ENCODE measurements around the gene NME8.

Gene NME8

GRCh38 chr7:37916673-37917660 is 68.6 kb downstream of the NME8 start, which contains the start of gene SFRP4:
Gene SFRP4, minus strand, starts transcription at chr7:37916817. Its CDS starts 280 bp downstream, at chr7:37916537.
- no peak for TF ChIP-seq EZH2 (IDR thresholded peaks at IDR 0.05; ENCODE audit: borderline replicate concordance, low read depth, low read length, severe bottlenecking)
- TF ChIP-seq, protein P1, sequence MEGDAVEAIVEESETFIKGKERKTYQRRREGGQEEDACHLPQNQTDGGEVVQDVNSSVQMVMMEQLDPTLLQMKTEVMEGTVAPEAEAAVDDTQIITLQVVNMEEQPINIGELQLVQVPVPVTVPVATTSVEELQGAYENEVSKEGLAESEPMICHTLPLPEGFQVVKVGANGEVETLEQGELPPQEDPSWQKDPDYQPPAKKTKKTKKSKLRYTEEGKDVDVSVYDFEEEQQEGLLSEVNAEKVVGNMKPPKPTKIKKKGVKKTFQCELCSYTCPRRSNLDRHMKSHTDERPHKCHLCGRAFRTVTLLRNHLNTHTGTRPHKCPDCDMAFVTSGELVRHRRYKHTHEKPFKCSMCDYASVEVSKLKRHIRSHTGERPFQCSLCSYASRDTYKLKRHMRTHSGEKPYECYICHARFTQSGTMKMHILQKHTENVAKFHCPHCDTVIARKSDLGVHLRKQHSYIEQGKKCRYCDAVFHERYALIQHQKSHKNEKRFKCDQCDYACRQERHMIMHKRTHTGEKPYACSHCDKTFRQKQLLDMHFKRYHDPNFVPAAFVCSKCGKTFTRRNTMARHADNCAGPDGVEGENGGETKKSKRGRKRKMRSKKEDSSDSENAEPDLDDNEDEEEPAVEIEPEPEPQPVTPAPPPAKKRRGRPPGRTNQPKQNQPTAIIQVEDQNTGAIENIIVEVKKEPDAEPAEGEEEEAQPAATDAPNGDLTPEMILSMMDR (IDR thresholded peaks at IDR 0.05; ENCODE audit: borderline replicate concordance, extremely low read depth, low read length, poor library complexity, severe bottlenecking): no peak
- Histone ChIP-seq H3K79me2 (ENCODE audit: insufficient read depth, low read length) (peaks cover 13% of the 10 kb centered on the region), H3K4me1 (ENCODE audit: insufficient read depth, low read length) (peaks cover 12% of the 10 kb centered on the region), H3K4me2 (ENCODE audit: insufficient read depth, low read length) (no peak within 1 kb of the TSS), H3K9ac (ENCODE audit: low read depth, low read length) (no peak within 1 kb of the TSS), H3K36me3 (ENCODE audit: insufficient read depth, low read length) (no peaks in the 10 kb centered on the region), H4K20me1 (ENCODE audit: insufficient read depth, low read length) (no peaks in the 10 kb centered on the region; the same call in 1 of the 2 replicates), H3K4me3 (ENCODE audit: low read depth in 1 of 2, low read length in 2 of 2) (no peak within 1 kb of the TSS), H3K27me3 (ENCODE audit: insufficient read depth, low read length, poor library complexity) (peaks cover 8% of the 10 kb centered on the region), H3K9me3 (ENCODE audit: insufficient read depth, low read length, severe bottlenecking) (no peaks in the 10 kb centered on the region), H2AFZ (ENCODE audit: low read depth, low read length) (no peak within 1 kb of the TSS), H3K27ac (ENCODE audit: low read length) (no peak within 1 kb of the TSS)
- no peak for DNase-seq
- no peak for ATAC-seq (ENCODE audit: insufficient read depth, low read depth)

DNA sequence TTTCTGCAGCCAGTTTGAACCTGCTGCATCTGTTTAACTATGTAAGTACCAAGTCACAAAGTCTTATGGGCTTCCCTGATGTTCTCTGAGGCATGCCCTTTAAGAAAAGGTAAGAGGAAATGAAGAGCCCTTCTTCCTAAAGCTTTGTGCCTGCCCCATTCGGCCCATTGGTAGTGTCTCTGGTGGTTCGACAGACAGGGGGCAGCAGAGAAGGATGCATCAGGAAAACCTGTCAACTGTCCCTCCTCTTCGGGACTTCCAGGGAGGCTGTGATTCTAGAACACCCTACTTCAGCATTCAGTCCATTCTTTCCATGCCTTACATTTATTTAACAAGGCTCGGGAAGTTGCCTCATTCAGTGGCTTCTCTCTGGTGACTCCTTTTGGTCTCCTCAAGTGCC is 70.1 kb downstream of the NME8 start:
- peaks cover 8% of the 10 kb centered on the region for H3K27me3 ChIP-seq (ENCODE audit: insufficient read depth, low read length, poor library complexity)
- H3K4me1 ChIP-seq (ENCODE audit: insufficient read depth, low read length): peaks cover 27% of the 10 kb centered on the region
- no peak for DNase-seq
- no peak overlapping the region for H3K4me3 ChIP-seq (ENCODE audit: low read depth in 1 of 2, low read length in 2 of 2)
- ATAC-seq (ENCODE audit: insufficient read depth, low read depth): no peak
- H3K79me2 ChIP-seq (ENCODE audit: insufficient read depth, low read length): peaks cover 29% of the 10 kb centered on the region
- no peak overlapping the region for H3K4me2 ChIP-seq (ENCODE audit: insufficient read depth, low read length)
- peaks cover 10% of the 10 kb centered on the region for H3K36me3 ChIP-seq (ENCODE audit: insufficient read depth, low read length)
- H3K9me3 ChIP-seq (ENCODE audit: insufficient read depth, low read length, severe bottlenecking): no peaks in the 10 kb centered on the region
- TF ChIP-seq, protein P1 (IDR thresholded peaks at IDR 0.05; ENCODE audit: borderline replicate concordance, extremely low read depth, low read length, poor library complexity, severe bottlenecking): peak; percentile 35
- no peak for TF ChIP-seq EZH2 (IDR thresholded peaks at IDR 0.05; ENCODE audit: borderline replicate concordance, low read depth, low read length, severe bottlenecking)
- H4K20me1 ChIP-seq (ENCODE audit: insufficient read depth, low read length): no peaks in the 10 kb centered on the region; the same call in 1 of the 2 replicates
- H2AFZ ChIP-seq (ENCODE audit: low read depth, low read length): no peak overlapping the region
- H3K9ac ChIP-seq (ENCODE audit: low read depth, low read length): no peak overlapping the region
- H3K27ac ChIP-seq (ENCODE audit: low read length): no peak overlapping the region

DNA sequence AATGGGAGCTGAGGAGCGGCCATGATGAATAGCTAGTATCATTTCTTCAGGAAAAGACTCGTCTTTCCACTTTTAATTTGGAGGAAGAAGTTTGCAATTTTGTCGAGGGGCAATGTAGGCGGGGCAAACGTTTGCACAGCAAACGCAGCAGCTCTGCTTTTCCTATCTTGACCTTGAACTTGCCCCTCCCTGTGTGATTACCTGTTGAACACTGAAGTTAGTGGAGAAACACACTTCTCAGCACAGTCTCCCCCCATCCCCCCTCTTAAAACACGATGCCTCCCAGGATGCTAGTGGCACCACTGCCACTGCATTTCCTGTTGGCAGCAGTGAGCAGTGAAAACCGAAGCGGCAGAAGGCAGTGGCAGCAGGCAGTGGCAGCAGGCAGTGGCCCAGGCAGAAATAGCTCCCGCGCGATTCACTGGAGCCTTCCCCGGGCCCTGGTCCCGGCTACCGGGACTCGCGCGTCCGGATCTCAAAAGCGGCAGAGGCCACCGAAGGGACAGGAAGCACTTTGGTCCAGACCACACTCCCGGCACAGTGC is 72.0 kb downstream of the NME8 start, which contains the start of gene EPDR1:
TSS of gene EPDR1 (plus strand) at position 336 of the 544 bp plus-strand sequence. CDS start 300 bp downstream, outside the sequence.
- Histone ChIP-seq H3K9me3 (ENCODE audit: insufficient read depth, low read length, severe bottlenecking) (peaks cover 4% of the 10 kb centered on the region), H3K4me1 (ENCODE audit: insufficient read depth, low read length) (peaks cover 27% of the 10 kb centered on the region), H3K4me2 (ENCODE audit: insufficient read depth, low read length) (peak within 1 kb of the TSS; percentile 86), H3K27ac (ENCODE audit: low read length) (peak within 1 kb of the TSS; percentile 89), H3K9ac (ENCODE audit: low read depth, low read length) (peak within 1 kb of the TSS; percentile 91), H3K79me2 (ENCODE audit: insufficient read depth, low read length) (peaks cover 46% of the 10 kb centered on the region), H2AFZ (ENCODE audit: low read depth, low read length) (peak within 1 kb of the TSS; percentile 97), H3K36me3 (ENCODE audit: insufficient read depth, low read length) (peaks cover 25% of the 10 kb centered on the region), H4K20me1 (ENCODE audit: insufficient read depth, low read length) (no peaks in the 10 kb centered on the region; the same call in 1 of the 2 replicates), H3K4me3 (ENCODE audit: low read depth in 1 of 2, low read length in 2 of 2) (peak within 1 kb of the TSS; percentile 48 to 79), H3K27me3 (ENCODE audit: insufficient read depth, low read length, poor library complexity) (peaks cover 8% of the 10 kb centered on the region)
- TF ChIP-seq, protein P1 (IDR thresholded peaks at IDR 0.05; ENCODE audit: borderline replicate concordance, extremely low read depth, low read length, poor library complexity, severe bottlenecking): peak; percentile 70
- no peak for TF ChIP-seq EZH2 (IDR thresholded peaks at IDR 0.05; ENCODE audit: borderline replicate concordance, low read depth, low read length, severe bottlenecking)
- peak; percentile 84 for ATAC-seq (ENCODE audit: insufficient read depth, low read depth)
- peak; percentile 86 for DNase-seq
